Smooth muscle cell of the brain vasculature (primary cell): Measurements from ENCODE around the gene PLA2G4A.

ENCODE experiments used
- DNase-seq: peaks from one replicate; pipeline ENCODE4 v3.0.0-alpha.2; 2012; ENCODE audit warnings: low read depth, low spot score

Gene PLA2G4A

GRCh38 chr1:187013582-187014200, 184.9 kb downstream of the PLA2G4A start:
- no peak for DNase-seq

GRCh38 chr1:187018291-187018690, 189.5 kb downstream of the PLA2G4A start:
- no peak for DNase-seq

GRCh38 chr1:187027253-187027652, 198.5 kb downstream of the PLA2G4A start:
- no peak for DNase-seq

GRCh38 chr1:187032316-187032981, 203.7 kb downstream of the PLA2G4A start:
- DNase-seq, result no peak

GRCh38 chr1:187032982-187033692, 204.4 kb downstream of the PLA2G4A start:
- DNase-seq, result no peak

- no peak for DNase-seq
Measured at GRCh38 chr1:187033693-187034390, 205.1 kb downstream of the PLA2G4A start.

- DNase-seq, result no peak
Measured at GRCh38 chr1:187034501-187034900, 205.8 kb downstream of the PLA2G4A start.

- DNase-seq, result no peak
Measured at GRCh38 chr1:187037973-187038553, 209.3 kb downstream of the PLA2G4A start.
